DND-41 (cell line): Measurements from ENCODE around the gene HBG2.

Experiments
- CTCF ChIP-seq: IDR thresholded peaks from 2 replicates; pipeline ENCODE4 v1.5.1; 2012; ENCODE audit warnings: borderline replicate concordance, low read length, moderate library complexity, mild to moderate bottlenecking; ENCODE audit not compliant: poor library complexity, severe bottlenecking; ENCODE audit errors: extremely low read depth
- EZH2 ChIP-seq: IDR thresholded peaks from 3 replicates; pipeline ENCODE4 v1.6.1; 2012; ENCODE audit warnings: borderline replicate concordance, low read depth, mild to moderate bottlenecking, moderate library complexity, low read length, inconsistent platforms; ENCODE audit not compliant: severe bottlenecking

- no peak for TF ChIP-seq CTCF
- TF ChIP-seq EZH2, result no peak
Measured at GRCh38 chr11:5241458-5241857, 13.1 kb downstream of the HBG2 start.
